Measurements from ENCODE around the gene CASKIN2. TPM values are rescaled to one million over a fixed set of nuclear protein-coding genes. Genes with fewer than 3 reads are reported as not detected.

Gene CASKIN2
- total RNA-seq, 1 experiment from 2014 or later: 37.0 TPM

GRCh38 chr17:75517297-75517865 lies 2.0 kb upstream of the CASKIN2 start:
- Histone ChIP-seq H3K79me2 (ENCODE audit: insufficient read depth, low read length) (no peaks in the 10 kb centered on the region; the same call in 1 of the 2 replicates), H3K4me2 (ENCODE audit: insufficient read depth, insufficient read length, low read length) (peak overlapping the region; percentile 76), H2AFZ (ENCODE audit: low read length) (no peak overlapping the region), H4K91ac (ENCODE audit: insufficient read length, low read depth, low read length) (no peak overlapping the region), H3K23me2 (ENCODE audit: insufficient read length, low read depth, low read length, poor library complexity, severe bottlenecking) (peaks cover 8% of the 10 kb centered on the region), H2BK20ac (ENCODE audit: low read depth, low read length, poor library complexity, severe bottlenecking) (no peak overlapping the region), H3K9ac (ENCODE audit: extremely low read depth, insufficient read length, low read length) (no peak overlapping the region), H3K27ac (ENCODE audit: insufficient read length, low read depth, low read length) (no peak overlapping the region), H3K4ac (ENCODE audit: low read depth, low read length) (no peak overlapping the region), H3K4me1 (ENCODE audit: insufficient read depth, low read length) (no peaks in the 10 kb centered on the region; the same call in 1 of the 2 replicates), H2BK12ac (ENCODE audit: insufficient read length, low read depth, low read length) (no peak overlapping the region), H2BK15ac (ENCODE audit: low read depth, low read length) (no peak overlapping the region), H3T11ph (ENCODE audit: low read length) (no peak overlapping the region), H3K79me1 (ENCODE audit: insufficient read depth, low read depth, low read length, poor library complexity, severe bottlenecking) (no peaks in the 10 kb centered on the region), H3K27me3 (ENCODE audit: insufficient read depth, low read length) (no peaks in the 10 kb centered on the region), H2AK5ac (ENCODE audit: insufficient read length, low read length) (no peak overlapping the region), H3K9me3 (ENCODE audit: control insufficient read depth, low read depth, low read length) (no peaks in the 10 kb centered on the region), H2BK120ac (ENCODE audit: low read depth, low read length, poor library complexity, severe bottlenecking) (no peak overlapping the region), H3K14ac (ENCODE audit: insufficient read depth, low read length) (no peak overlapping the region), H3K56ac (ENCODE audit: insufficient read length, low read depth, low read length) (no peak overlapping the region), H4K5ac (ENCODE audit: insufficient read length, low read depth, low read length) (no peak overlapping the region), H3K23ac (ENCODE audit: insufficient read length, low read depth, low read length) (no peak overlapping the region), H2BK5ac (ENCODE audit: insufficient read length, low read length) (no peak overlapping the region), H3K18ac (ENCODE audit: insufficient read length, low read depth, low read length) (no peak overlapping the region), H4K8ac (replicated peaks; ENCODE audit: insufficient read length, low read depth, low read length) (no peak overlapping the region), H4K20me1 (ENCODE audit: control insufficient read depth, insufficient read depth, insufficient read length) (no peaks in the 10 kb centered on the region)
- DNase-seq: peak; percentile 71
- H3K4me3 Mint-ChIP-seq: peak overlapping the region; percentile 85 to 89
- H3K27ac Mint-ChIP-seq: no peak overlapping the region; a peak in 1 of 7 replicates
- H3K27me3 Mint-ChIP-seq (ENCODE audit: low read depth): no peaks in the 10 kb centered on the region; the same call in 1 of the 2 replicates
- peaks cover 17 to 26% of the 10 kb centered on the region in 2 experiments for H3K4me1 Mint-ChIP-seq
- H3K36me3 Mint-ChIP-seq (ENCODE audit: insufficient read depth in 1 of 3, low read depth in 3 of 3): peaks cover 13 to 51% (median 46%) of the 10 kb centered on the region in 3 experiments; a peak in 6 of 7 replicates
- WGBS (ENCODE audit: extremely low coverage, insufficient read length, low lambda C conversion rate): no CpG with 5 or more reads among the region's 10 CpGs
- no peaks in the 10 kb centered on the region for H3K9me3 Mint-ChIP-seq
- peak; percentile 23; the same call in 2 of the 3 replicates for TF ChIP-seq CTCF (conservative IDR thresholded peaks at IDR 0.05)
